GM12892 (cell line): Measurements from ENCODE around the gene ZFPL1.

Experiments used
- POLR2A ChIP-seq: IDR thresholded peaks from 2 replicates; pipeline ENCODE4 v1.6.1; 2011; ENCODE audit warnings: low read depth, low read length, control low read depth
- POLR2AphosphoS5 ChIP-seq: IDR thresholded peaks from 2 replicates; pipeline ENCODE4 v1.6.1; 2011; ENCODE audit warnings: low read depth, low read length, control low read depth

DNA sequence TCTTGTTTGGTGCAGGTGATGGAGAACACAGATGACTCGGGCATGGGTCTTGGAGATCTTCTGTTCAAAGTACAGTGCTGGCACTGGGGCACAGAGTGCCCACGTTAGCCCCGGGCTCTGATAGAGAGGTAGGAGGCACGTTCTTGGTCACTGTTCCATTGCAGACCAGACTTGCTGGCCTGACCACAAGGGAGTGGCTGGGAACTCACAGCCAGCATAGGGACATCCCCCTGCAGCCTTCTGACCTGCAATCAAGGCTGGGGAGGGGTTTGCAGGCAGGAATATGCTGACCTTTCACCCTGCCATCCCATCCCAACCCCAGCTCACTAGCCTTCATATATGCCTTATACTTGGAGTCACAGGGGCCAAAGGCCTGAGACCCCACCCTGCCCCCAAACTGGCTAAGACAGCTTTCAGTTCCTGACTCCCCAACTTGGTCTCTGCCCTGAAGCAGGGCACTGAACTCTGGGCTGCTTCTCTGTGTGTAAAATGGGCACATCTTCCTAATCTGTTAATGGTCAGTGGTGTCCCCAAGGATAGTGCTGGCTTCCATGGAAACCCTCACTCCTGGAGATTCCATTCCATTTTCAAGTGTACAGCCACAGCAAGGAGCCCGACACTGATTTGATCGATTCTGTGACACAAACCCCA, 42.7 kb downstream of the ZFPL1 start:
- 0 out of 2 replicates have a peak, but pooled peaks have one; percentile 45 for TF ChIP-seq POLR2AphosphoS5
- peak; percentile 48; the same call in 1 of the 2 replicates for TF ChIP-seq POLR2A
